HepG2 (cell line): ENCODE data around the gene FXYD4. TPM values are rescaled to one million over a fixed set of nuclear protein-coding genes. Genes with fewer than 3 reads are reported as not detected.

Experiments
- CENPBD1 ChIP-seq: sonication (generic); formaldehyde crosslinking; IDR thresholded peaks from 2 replicates; pipeline ENCODE4 v1.8.0; 2022; ENCODE audit warnings: missing genetic modification reagents, low read depth, mild to moderate bottlenecking, borderline replicate concordance
- ELF3 ChIP-seq: IDR thresholded peaks from 2 replicates; pipeline ENCODE4 v1.6.1; 2016; ENCODE audit warnings: missing genetic modification reagents, missing compliant biosample characterization
- ETV5 ChIP-seq: IDR thresholded peaks from 2 replicates; pipeline ENCODE4 v1.6.1; 2018; ENCODE audit warnings: missing biosample characterization, missing genetic modification reagents, inconsistent platforms, borderline replicate concordance
- GZF1 ChIP-seq: sonication (generic); formaldehyde crosslinking; IDR thresholded peaks from 2 replicates; pipeline ENCODE4 v1.5.1; 2020; ENCODE audit warnings: mild to moderate bottlenecking, missing genetic modification reagents
- HDAC1 ChIP-seq: sonication (generic); formaldehyde crosslinking; IDR thresholded peaks from 2 replicates; pipeline ENCODE4 v1.5.1; 2020; ENCODE audit warnings: mild to moderate bottlenecking, missing genetic modification reagents
- HDAC2 ChIP-seq: sonication (generic); formaldehyde crosslinking; IDR thresholded peaks from 2 replicates; pipeline ENCODE4 v1.4.0; 2020; ENCODE audit warnings: missing genetic modification reagents
- HHEX ChIP-seq: IDR thresholded peaks from 2 replicates; pipeline ENCODE4 v1.6.1; 2016; ENCODE audit warnings: control low read depth
- ISL2 ChIP-seq: sonication (generic); formaldehyde crosslinking; IDR thresholded peaks from 2 replicates; pipeline ENCODE4 v1.5.0; 2020; ENCODE audit warnings: missing genetic modification reagents
- ISX ChIP-seq: sonication (generic); formaldehyde crosslinking; conservative IDR thresholded peaks from 2 replicates; pipeline ENCODE4 v1.5.0; 2020; ENCODE audit warnings: missing genetic modification reagents
- MLX ChIP-seq: IDR thresholded peaks from 2 replicates; pipeline ENCODE4 v1.6.1; 2016
- MNT ChIP-seq: fragments of 450-650 bp; IDR thresholded peaks from 2 replicates; pipeline ENCODE4 v1.6.1; 2016
- MYPOP ChIP-seq: sonication (generic); formaldehyde crosslinking; IDR thresholded peaks from 2 replicates; pipeline ENCODE4 v1.8.1; 2023; ENCODE audit warnings: mild to moderate bottlenecking, moderate library complexity, missing genetic modification reagents
- NAIF1 ChIP-seq: sonication (generic); formaldehyde crosslinking; IDR thresholded peaks from 2 replicates; pipeline ENCODE4 v1.5.0; 2020; ENCODE audit warnings: mild to moderate bottlenecking, missing genetic modification reagents, borderline replicate concordance
- SAFB2 ChIP-seq: sonication (generic); formaldehyde crosslinking; IDR thresholded peaks from 2 replicates; pipeline ENCODE4 v1.5.1; 2020; ENCODE audit warnings: missing genetic modification reagents, low read depth, mild to moderate bottlenecking, borderline replicate concordance
- SIX1 ChIP-seq: sonication (generic); formaldehyde crosslinking; IDR thresholded peaks from 2 replicates; pipeline ENCODE4 v1.4.0; 2020; ENCODE audit warnings: missing genetic modification reagents, borderline replicate concordance
- SP140L ChIP-seq: sonication (generic); formaldehyde crosslinking; IDR thresholded peaks from 2 replicates; pipeline ENCODE4 v1.4.0; 2020; ENCODE audit warnings: missing genetic modification reagents, borderline replicate concordance
- THAP8 ChIP-seq: sonication (generic); formaldehyde crosslinking; IDR thresholded peaks from 2 replicates; pipeline ENCODE4 v1.5.1; 2020; ENCODE audit warnings: missing genetic modification reagents, mild to moderate bottlenecking, borderline replicate concordance
- ZBTB20 ChIP-seq: sonication (generic); formaldehyde crosslinking; IDR thresholded peaks from 2 replicates; pipeline ENCODE4 v1.8.1; 2023; ENCODE audit warnings: missing genetic modification reagents, low read depth, mild to moderate bottlenecking, borderline replicate concordance
- ZNF232 ChIP-seq: sonication (generic); formaldehyde crosslinking; IDR thresholded peaks from 2 replicates; pipeline ENCODE4 v1.4.0; 2020; ENCODE audit warnings: missing genetic modification reagents, borderline replicate concordance
- ZNF331 ChIP-seq: sonication (generic); formaldehyde crosslinking; IDR thresholded peaks from 2 replicates; pipeline ENCODE4 v1.4.0; 2020; ENCODE audit warnings: missing genetic modification reagents
- ZNF343 ChIP-seq: sonication (generic); formaldehyde crosslinking; IDR thresholded peaks from 2 replicates; pipeline ENCODE4 v1.4.0; 2020; ENCODE audit warnings: mild to moderate bottlenecking, missing genetic modification reagents
- ZNF569 ChIP-seq: sonication (generic); formaldehyde crosslinking; IDR thresholded peaks from 2 replicates; pipeline ENCODE4 v1.5.0; 2020; ENCODE audit warnings: mild to moderate bottlenecking, missing genetic modification reagents, moderate library complexity, borderline replicate concordance
- ZNF713 ChIP-seq: sonication (generic); formaldehyde crosslinking; IDR thresholded peaks from 2 replicates; pipeline ENCODE4 v1.4.0; 2020; ENCODE audit warnings: mild to moderate bottlenecking, missing genetic modification reagents
- ZNF724P ChIP-seq: sonication (generic); formaldehyde crosslinking; IDR thresholded peaks from 2 replicates; pipeline ENCODE4 v1.8.0; 2022; ENCODE audit warnings: missing genetic modification reagents, borderline replicate concordance
- ZNF776 ChIP-seq: sonication (generic); formaldehyde crosslinking; IDR thresholded peaks from 2 replicates; pipeline ENCODE4 v1.4.0; 2020; ENCODE audit warnings: mild to moderate bottlenecking, missing genetic modification reagents
- polyA plus RNA-seq, 8 experiments: library from polyadenylated mRNA; depleted of rRNA in 3 of 8; stranded (reverse) in 7 of 8; unstranded in 1 of 8; fragments of >200 nt; fragmentation: Illumina TruSeq in 4 of 8; extraction: Trizol in 4 of 8; gene quantifications; 2 replicates each; pipeline versions ENCODE4 v1.2.1 to v1.2.3, GENCODE V29; 2011 to 2016; ENCODE audit warnings: low read depth in 4 of 8, missing spikeins in 1 of 8, mixed read lengths in 1 of 8; ENCODE audit not compliant: insufficient read depth in 1 of 8
- total RNA-seq, 5 experiments: library from RNA; depleted of rRNA; stranded (reverse); fragments of >200 nt; fragmentation: Illumina TruSeq; extraction: Trizol; gene quantifications; 2 replicates each; pipeline ENCODE4 v1.2.3, GENCODE V29; 2016; ENCODE audit warnings: low read depth in 1 of 5

Gene FXYD4
- total and polyA plus RNA-seq, 2 of the 13 experiments (the other 11 are each of a cell fraction or from before 2014, with no cell fraction given) = not detected

GRCh38 chr10:43408710-43409384 is 37.4 kb downstream of the FXYD4 start, which contains the start of gene HNRNPF (continued):
- TF ChIP-seq ZNF724P = peak; percentile 94
- no peak for TF ChIP-seq MLX (CRISPR knock-in tag)
- TF ChIP-seq THAP8 = peak; percentile 85; the same call in 1 of the 2 replicates
- 0 out of 2 replicates have a peak, but pooled peaks have one; percentile 20 for TF ChIP-seq ZNF331
- TF ChIP-seq ISX (CRISPR knock-in tag) = no peak
- no peak; the same call in 1 of the 2 replicates for TF ChIP-seq ZNF776 (CRISPR knock-in tag)
- no peak for TF ChIP-seq CENPBD1 (CRISPR knock-in tag)
- TF ChIP-seq ZBTB20 (CRISPR knock-in tag) = no peak; the same call in 1 of the 2 replicates
- TF ChIP-seq HDAC1 (CRISPR knock-in tag) = peak; percentile 84
- TF ChIP-seq HDAC2 (CRISPR knock-in tag) = peak; percentile 61; the same call in 1 of the 2 replicates
- TF ChIP-seq NAIF1 (CRISPR knock-in tag) = peak; percentile 58; the same call in 1 of the 2 replicates
- peak; percentile 83 for TF ChIP-seq ETV5 (CRISPR knock-in tag)
- no peak for TF ChIP-seq SIX1 (CRISPR knock-in tag)
- TF ChIP-seq MYPOP (CRISPR knock-in tag) = peak; percentile 96
- peak; percentile 85 for TF ChIP-seq ELF3 (CRISPR knock-in tag)
- TF ChIP-seq SAFB2 (CRISPR knock-in tag) = no peak
- TF ChIP-seq GZF1 = peak; percentile 67; the same call in 1 of the 2 replicates
- TF ChIP-seq ZNF569 = 0 out of 2 replicates have a peak, but pooled peaks have one; percentile 54
- no peak for TF ChIP-seq HHEX (CRISPR knock-in tag)
- peak; percentile 82; the same call in 1 of the 2 replicates for TF ChIP-seq ZNF343 (CRISPR knock-in tag)
- peak; percentile 72 for TF ChIP-seq ISL2 (CRISPR knock-in tag)
- peak; percentile 63 for TF ChIP-seq MNT
- peak; percentile 97 for TF ChIP-seq ZNF232 (CRISPR knock-in tag)
- TF ChIP-seq SP140L (CRISPR knock-in tag) = no peak
- TF ChIP-seq ZNF713 = no peak
